HG03175 (cell line): ENCODE results near the gene CSMD2.
A peak's percentile ranks its signal among the peaks of the same experiment; 100 is the strongest.

Source experiments
- ATAC-seq: cut with Tn5 transposase; IDR thresholded peaks from one replicate; pipeline ENCODE4 v1.9.1; 2021; ENCODE audit warnings: mild to moderate bottlenecking, moderate library complexity; ENCODE audit not compliant: unreplicated experiment

Gene CSMD2

GRCh38 chr1:33660956-33661355, 504.1 kb downstream of the CSMD2 start:
- no peak for ATAC-seq

- ATAC-seq, result no peak
Observed at GRCh38 chr1:33660244-33660643, 504.8 kb downstream of the CSMD2 start.

GRCh38 chr1:33659641-33660040, 505.4 kb downstream of the CSMD2 start:
- no peak for ATAC-seq

DNA sequence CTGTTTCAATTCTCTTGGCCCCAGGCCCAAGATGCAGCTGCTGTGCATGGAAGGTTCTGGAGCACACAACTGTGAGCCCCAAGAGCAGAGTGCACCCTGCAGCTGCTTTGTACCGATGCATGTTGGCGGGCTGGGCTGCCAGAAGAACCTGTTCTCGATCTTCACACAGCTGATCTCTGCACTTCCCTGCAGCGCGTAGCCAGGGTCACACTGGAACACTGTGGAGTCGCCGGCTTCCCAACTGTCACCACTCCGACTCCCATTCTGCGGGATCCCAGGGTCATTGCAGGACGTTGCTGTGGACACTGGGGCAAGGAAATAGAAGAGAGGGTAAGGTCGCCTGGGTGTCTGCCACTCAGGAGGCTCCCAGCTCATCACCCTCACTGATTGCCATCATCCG, 507.2 kb downstream of the CSMD2 start:
- ATAC-seq, result no peak

DNA sequence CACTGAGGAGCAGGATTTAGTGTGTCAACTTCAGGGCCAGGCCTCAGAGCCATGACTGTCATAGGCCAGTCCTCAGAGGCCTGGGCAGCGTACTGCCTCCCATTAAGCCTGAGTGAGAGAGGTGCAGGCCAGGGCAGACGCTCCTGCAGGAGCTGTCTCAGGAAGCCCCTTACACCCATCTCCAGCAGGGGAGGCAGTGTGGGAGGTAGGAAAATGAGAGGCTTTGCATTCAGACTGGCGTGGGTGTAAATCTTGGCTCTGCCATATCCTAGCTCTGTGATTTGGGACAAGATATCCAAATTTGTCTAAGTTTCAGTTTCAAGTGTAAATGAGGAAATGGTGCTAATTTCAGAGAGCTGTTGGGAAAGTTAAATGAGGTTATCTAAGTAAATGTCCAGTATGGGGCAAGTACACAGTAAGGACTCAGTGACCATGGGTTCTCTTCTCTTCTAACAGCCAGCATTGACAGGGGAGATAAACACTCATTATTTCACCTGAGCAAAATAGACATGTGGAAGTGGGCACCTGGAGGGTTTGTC, 508.5 kb downstream of the CSMD2 start:
- no peak for ATAC-seq

GRCh38 chr1:33655496-33655895, 509.5 kb downstream of the CSMD2 start:
- ATAC-seq, result no peak

GRCh38 chr1:33654267-33654834, 510.7 kb downstream of the CSMD2 start:
- no peak for ATAC-seq

DNA sequence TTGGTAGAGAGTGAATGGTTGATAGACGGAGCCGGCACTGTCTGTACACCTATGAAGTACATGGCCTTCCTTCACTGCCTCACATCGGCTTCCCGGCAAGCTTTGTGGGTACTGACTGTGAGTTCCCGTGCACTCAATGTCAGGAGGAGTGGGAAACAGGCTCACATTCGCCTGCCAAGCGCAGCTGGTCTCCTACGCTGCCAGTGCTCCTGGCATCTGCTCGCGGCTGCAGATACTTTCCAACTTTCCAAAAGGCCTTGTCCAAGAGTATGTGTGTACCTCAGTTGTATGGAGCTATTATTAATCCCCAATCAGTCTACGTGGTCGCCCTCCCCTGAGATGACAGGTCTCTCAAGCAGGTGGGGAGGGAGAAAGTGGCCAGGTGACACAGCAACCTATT, 511.8 kb downstream of the CSMD2 start:
- no peak for ATAC-seq

DNA sequence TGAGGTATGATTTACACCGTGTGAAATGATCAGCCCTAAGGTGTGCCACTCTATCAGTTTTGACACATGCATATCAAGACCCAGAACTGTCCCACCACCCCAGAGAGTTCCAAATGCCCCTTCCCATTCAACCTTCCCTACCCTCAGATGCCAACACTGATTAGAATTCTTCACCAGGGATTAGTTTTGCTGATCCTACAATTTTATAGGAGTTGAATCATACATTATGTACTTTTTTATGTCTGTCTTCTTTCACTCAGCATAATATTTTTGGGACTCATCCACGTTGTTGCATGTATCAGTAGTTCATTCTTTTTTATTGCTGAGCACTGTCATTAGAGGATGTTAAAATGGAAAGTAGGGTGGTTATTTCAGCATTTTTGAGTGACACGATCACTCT, 514.3 kb downstream of the CSMD2 start:
- ATAC-seq, result no peak

- no peak for ATAC-seq
Observed at GRCh38 chr1:33649759-33650158, 515.3 kb downstream of the CSMD2 start.

- no peak for ATAC-seq
Observed at GRCh38 chr1:33643216-33643615, 521.8 kb downstream of the CSMD2 start.

DNA sequence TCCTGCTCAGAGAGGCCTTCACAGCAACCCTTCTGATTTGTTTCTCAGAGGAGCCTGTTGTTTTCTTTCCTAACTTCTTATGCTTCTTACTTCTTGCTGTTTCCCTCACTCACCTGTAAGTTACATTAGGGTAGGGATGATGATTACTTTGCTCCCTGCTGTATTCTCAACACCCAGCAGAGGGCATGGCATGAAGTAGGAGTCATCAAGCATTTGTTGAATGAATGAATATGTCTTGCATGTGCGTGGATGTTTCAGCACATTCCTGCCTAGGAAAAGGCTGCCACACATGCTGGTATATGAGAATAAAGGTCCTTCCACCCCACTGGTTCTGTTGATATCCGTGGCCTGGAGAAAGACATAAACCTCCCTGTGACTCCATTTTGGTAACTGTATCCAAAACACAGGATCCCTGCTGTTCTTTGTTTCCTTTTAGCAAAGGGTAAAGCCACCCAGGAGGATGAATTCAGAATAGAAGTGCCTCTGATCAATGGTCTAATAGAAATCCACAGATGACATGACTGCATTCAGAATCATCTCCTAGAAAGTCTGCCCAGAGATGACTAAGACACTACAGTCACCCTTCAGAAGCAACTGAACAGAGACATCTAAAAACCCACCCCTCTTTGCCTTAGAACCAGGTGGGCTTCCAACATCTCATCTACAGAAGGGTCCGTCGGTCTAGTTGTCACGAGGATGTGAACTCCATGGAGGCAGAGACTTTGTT, 523.8 kb downstream of the CSMD2 start:
- no peak for ATAC-seq

DNA sequence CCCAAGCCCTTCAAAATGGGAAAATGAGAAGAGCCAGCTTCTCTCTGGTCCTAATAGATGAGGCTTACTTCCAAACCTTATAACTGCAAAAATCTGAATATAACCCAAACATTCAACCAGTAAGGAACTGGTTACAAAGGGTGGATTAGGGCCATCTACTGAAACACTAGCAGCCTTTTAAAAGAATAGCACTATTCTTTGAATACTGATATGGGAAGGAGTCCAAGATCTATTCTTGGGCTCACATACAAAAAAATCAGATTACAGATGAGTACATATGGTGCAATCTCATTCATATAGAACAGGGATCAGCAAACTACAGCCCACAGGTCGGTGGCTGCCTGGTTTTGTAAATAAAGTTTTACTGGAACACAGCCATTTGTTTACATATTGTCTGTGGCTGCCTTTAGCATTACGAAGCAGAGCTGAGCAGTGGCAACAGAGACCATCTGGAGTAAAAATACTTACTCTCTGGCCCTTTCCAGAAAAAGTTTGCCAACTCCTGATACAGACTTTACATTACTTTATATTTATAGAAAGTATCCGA, 524.8 kb downstream of the CSMD2 start:
- ATAC-seq, result no peak

- ATAC-seq, result no peak
Observed at GRCh38 chr1:33637846-33638440, 527.1 kb downstream of the CSMD2 start.

GRCh38 chr1:33636209-33636608, 528.8 kb downstream of the CSMD2 start:
- no peak for ATAC-seq

DNA sequence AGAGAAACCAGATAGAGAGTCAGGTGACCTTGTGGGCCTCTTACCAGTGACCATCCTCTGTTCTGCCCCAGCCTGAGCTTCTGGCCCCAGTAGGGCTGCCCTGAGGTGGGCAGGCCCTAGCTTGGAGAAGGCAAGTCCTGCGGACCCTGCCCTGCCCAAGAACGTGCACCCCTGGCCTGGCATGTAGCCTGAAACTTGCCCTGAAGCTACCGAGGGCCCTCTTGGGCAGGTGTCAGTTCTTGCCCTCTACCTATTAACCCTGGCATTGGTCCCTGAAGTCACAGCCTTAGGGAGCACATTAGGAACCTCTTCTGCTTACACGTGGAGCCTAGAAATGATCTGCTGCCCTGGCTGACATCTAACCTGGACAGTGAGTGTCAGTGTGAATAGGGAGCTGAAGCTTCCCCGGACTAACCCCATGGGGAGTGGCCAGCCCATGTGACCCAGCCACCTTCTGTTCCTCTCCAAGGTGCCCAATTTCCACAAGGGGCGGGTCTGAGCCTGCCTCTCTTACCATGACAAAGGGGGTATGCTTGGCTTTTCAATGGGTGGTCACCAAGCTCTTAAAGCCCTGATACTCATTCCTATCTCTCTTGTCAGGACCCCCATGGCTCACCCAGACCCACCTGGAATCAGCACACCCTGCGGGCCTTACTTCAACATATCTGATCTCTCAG, 529.6 kb downstream of the CSMD2 start:
- no peak for ATAC-seq

GRCh38 chr1:33634806-33635205, 530.2 kb downstream of the CSMD2 start:
- ATAC-seq, result no peak

GRCh38 chr1:33634143-33634542, 530.9 kb downstream of the CSMD2 start:
- ATAC-seq, result no peak

GRCh38 chr1:33633019-33633801, 531.8 kb downstream of the CSMD2 start:
- peak; percentile 83 for ATAC-seq

DNA sequence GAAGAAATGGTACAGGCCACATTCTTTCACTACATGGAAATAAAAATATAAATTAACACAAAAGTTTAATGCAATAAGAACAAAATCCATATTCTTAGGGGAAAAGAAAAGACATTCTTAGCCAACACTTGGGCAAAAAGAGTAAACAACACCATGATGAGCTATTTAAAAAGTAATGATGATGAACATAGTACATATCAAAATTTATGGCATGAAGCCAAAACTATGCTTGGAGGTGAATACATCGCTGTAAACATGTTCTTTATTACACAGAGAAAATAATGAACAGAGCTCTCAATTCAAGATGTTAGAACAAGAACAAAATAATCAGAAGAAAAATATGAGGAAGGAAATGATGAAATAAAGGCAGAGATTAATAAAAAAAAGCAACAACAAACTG, 534.3 kb downstream of the CSMD2 start:
- no peak for ATAC-seq

DNA sequence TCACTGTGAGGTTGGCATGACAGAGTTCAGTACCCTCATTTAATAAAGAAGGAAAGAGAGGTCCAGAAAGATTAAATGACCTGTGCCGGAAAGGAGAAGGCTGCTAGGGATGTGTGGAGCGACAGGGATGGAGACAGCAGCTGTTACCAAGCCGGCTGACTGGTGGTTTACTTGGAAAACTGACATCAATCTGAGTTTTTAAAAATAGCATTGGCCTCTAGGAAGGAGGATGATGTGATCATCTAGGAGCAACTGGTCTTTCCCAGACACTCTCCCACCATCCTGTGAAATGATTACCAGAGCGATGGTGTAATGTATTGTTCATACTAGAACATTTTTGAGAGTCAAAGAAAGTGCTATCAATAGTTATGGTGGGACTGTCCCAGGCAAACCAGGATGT, 538.2 kb downstream of the CSMD2 start:
- no peak for ATAC-seq
